A673 (cell line): ENCODE data around the gene SYNE1. TPM values are rescaled to one million over a fixed set of nuclear protein-coding genes. Genes with fewer than 3 reads are reported as not detected.

Experiments used
- BruUV-seq: library from RNA; stranded (reverse); fragments of 400-500 nt; replicated peaks from 2 replicates; lab custom pipeline; 2021; lab: Mats Ljungman, UMichigan
- CTCF ChIA-PET: fragments of 300-600 bp; sonication (Branson Sonifier 250); formaldehyde crosslinking; loops from one replicate; lab custom pipeline; 2022; ENCODE audit warnings: antibody characterized with exemption; lab: Charles Lee
- POLR2A ChIA-PET: fragments of 300-600 bp; sonication (Branson Sonifier 250); formaldehyde crosslinking; loops from one replicate; lab custom pipeline; 2022; ENCODE audit warnings: antibody characterized with exemption; ENCODE audit not compliant: low non-redundant PET; lab: Charles Lee
- DNase-seq: peaks from one replicate; pipeline ENCODE4 v3.0.0-alpha.2; 2015; ENCODE audit warnings: low spot score
- H3K27ac ChIP-seq: fragments of 200-600 bp; sonication (generic); 2 replicates; pipeline ENCODE4 v1.5.1; 2016; ENCODE audit warnings: mixed run types, low read depth, mild to moderate bottlenecking, mixed read lengths, antibody characterized with exemption, low read length; ENCODE audit not compliant: poor library complexity, severe bottlenecking
- H3K27me3 ChIP-seq: fragments of 200-600 bp; sonication (generic); replicated peaks from 2 replicates; pipeline ENCODE4 v1.6.1; 2017; ENCODE audit warnings: mixed run types, low read depth, mild to moderate bottlenecking, mixed read lengths, antibody characterized with exemption, low read length; ENCODE audit not compliant: insufficient read depth, poor library complexity
- H3K36me3 ChIP-seq: fragments of 200-600 bp; sonication (generic); 2 replicates; pipeline ENCODE4 v1.6.1; 2016; ENCODE audit warnings: mixed run types, mild to moderate bottlenecking, mixed read lengths, antibody characterized with exemption, low read length; ENCODE audit not compliant: insufficient read depth, poor library complexity, severe bottlenecking
- H3K4me1 ChIP-seq: fragments of 200-600 bp; sonication (generic); 2 replicates; pipeline ENCODE4 v1.6.1; 2017; ENCODE audit warnings: mixed run types, mild to moderate bottlenecking, mixed read lengths, antibody characterized with exemption, low read length; ENCODE audit not compliant: insufficient read depth, poor library complexity, severe bottlenecking
- H3K4me3 ChIP-seq: fragments of 200-600 bp; sonication (generic); 2 replicates; pipeline ENCODE4 v1.5.1; 2016; ENCODE audit warnings: low read depth, mixed run types, mild to moderate bottlenecking, mixed read lengths, low read length; ENCODE audit not compliant: poor library complexity, severe bottlenecking
- H3K9me3 ChIP-seq: fragments of 200-600 bp; sonication (generic); 2 replicates; pipeline ENCODE4 v1.6.1; 2016; ENCODE audit warnings: mixed run types, low read depth, mild to moderate bottlenecking, mixed read lengths, antibody characterized with exemption, low read length; ENCODE audit not compliant: poor library complexity, severe bottlenecking
- EZH2 ChIP-seq: fragments of 200-600 bp; sonication (generic); IDR thresholded peaks from 2 replicates; pipeline ENCODE4 v1.6.1; 2017; ENCODE audit warnings: borderline replicate concordance, low read depth, mild to moderate bottlenecking, mixed read lengths, antibody characterized with exemption, low read length; ENCODE audit not compliant: poor library complexity, severe bottlenecking
- intact Hi-C: fragments of 100-400 bp; cut with micrococcal nuclease; formaldehyde crosslinking; loops from one replicate; pipeline ENCODE4 v1.10.0; 2022; ENCODE audit not compliant: unreplicated experiment
- total RNA-seq: library from RNA; stranded (reverse); gene quantifications from 2 replicates; pipeline ENCODE4 v1.2.3, GENCODE V29; 2021
- TF ChIP-seq, protein P1 (sequence below): fragments of 300-800, 200-600 bp; sonication (generic); conservative IDR thresholded peaks from 2 replicates; pipeline ENCODE4 v1.5.1; 2017; ENCODE audit warnings: low read depth, mild to moderate bottlenecking, antibody characterized with exemption, low read length, moderate library complexity, mixed read lengths

The SYNE1 gene
- total RNA-seq, 1 experiment from 2014 or later: 12.1 TPM

DNA sequence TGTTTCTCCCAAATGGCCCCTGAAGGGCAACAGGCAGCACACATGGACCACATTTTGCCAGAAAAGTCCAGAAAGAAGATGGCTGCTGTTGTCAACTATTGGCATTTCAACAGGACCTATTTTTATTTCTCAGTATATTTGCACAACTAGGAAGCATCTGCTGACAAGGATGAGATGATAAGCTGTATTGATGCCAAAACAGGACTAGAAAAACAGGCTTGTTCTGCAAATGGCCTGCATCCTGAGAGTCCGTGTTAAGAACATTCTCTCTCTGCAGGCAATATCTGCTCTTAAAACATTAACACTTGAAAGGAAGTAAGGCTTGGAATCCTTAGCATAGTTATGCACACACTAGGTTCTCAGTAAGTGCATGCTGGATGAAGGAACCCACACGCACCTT is 546.0 kb downstream of the SYNE1 start:
- no peak for DNase-seq
- intact Hi-C loops: no loop called here

DNA sequence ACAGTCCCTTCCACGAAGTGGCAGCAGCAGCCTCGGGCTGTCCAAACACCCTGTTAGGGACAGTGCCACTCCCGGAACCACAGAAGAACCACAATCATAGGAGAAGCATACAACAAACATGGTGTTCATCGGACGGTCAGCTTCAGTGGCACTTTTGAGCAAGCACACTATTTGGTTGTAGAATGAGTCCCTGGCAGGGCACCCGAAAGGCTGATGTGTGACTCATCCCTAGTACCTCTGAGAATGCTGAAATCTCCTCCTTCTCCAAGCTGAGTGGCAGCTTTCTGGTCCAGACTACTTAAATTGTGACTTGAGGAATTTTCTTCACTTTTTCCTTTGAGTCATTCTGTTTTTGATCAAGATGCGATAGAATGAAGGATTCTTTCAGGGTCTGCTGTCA is 547.2 kb downstream of the SYNE1 start:
- no peak for DNase-seq
- TF ChIP-seq EZH2: no peak
- TF ChIP-seq, protein P1, sequence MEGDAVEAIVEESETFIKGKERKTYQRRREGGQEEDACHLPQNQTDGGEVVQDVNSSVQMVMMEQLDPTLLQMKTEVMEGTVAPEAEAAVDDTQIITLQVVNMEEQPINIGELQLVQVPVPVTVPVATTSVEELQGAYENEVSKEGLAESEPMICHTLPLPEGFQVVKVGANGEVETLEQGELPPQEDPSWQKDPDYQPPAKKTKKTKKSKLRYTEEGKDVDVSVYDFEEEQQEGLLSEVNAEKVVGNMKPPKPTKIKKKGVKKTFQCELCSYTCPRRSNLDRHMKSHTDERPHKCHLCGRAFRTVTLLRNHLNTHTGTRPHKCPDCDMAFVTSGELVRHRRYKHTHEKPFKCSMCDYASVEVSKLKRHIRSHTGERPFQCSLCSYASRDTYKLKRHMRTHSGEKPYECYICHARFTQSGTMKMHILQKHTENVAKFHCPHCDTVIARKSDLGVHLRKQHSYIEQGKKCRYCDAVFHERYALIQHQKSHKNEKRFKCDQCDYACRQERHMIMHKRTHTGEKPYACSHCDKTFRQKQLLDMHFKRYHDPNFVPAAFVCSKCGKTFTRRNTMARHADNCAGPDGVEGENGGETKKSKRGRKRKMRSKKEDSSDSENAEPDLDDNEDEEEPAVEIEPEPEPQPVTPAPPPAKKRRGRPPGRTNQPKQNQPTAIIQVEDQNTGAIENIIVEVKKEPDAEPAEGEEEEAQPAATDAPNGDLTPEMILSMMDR: no peak
- POLR2A ChIA-PET: no interaction called here
- H3K36me3 ChIP-seq: no peaks in the 10 kb centered on the region
- no peak overlapping the region for H3K4me3 ChIP-seq
- H3K4me1 ChIP-seq: no peaks in the 10 kb centered on the region
- intact Hi-C loops: no loop called here
- no peak overlapping the region for H3K27ac ChIP-seq
- CTCF ChIA-PET: no interaction called here
- BruUV-seq: no TSS peak
- H3K27me3 ChIP-seq: no peaks in the 10 kb centered on the region
- H3K9me3 ChIP-seq: no peaks in the 10 kb centered on the region

More for the DNA sequence above, 546.0 kb downstream of the SYNE1 start:
- no peak overlapping the region for H3K27ac ChIP-seq
- no peaks in the 10 kb centered on the region for H3K27me3 ChIP-seq
- H3K4me3 ChIP-seq: no peak overlapping the region
- POLR2A ChIA-PET: no interaction called here
- no peaks in the 10 kb centered on the region for H3K4me1 ChIP-seq
- H3K9me3 ChIP-seq: no peaks in the 10 kb centered on the region
- no TSS peak for BruUV-seq
- CTCF ChIA-PET: no interaction called here
- H3K36me3 ChIP-seq: no peaks in the 10 kb centered on the region
- TF ChIP-seq, protein P1: no peak
- TF ChIP-seq EZH2: no peak

DNA sequence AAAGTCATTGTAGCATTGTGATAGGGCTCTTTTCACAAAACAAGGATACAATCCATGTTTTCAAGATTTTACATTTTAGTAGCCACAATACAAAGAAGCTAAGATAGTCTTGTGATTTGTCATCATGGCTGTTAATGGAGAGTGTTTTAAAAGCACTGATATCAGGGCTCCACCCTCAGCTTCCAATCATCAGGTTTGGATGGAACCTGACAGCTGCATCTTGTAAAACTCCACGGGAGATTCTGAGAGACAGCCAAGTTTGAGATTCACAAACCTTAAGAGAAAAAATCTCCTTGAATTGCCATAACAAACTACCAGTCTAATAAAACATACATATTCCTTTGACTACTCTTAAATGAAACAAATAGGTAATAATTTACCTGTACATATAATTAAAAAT is 549.5 kb downstream of the SYNE1 start:
- no peak for DNase-seq
- BruUV-seq: no TSS peak
- intact Hi-C loops: no loop called here
- ChIA-PET CTCF (no interaction called here), POLR2A (no interaction called here)
- Histone ChIP-seq H3K4me3 (no peak overlapping the region), H3K27me3 (no peaks in the 10 kb centered on the region), H3K9me3 (no peaks in the 10 kb centered on the region), H3K4me1 (no peaks in the 10 kb centered on the region), H3K27ac (no peak overlapping the region), H3K36me3 (no peaks in the 10 kb centered on the region)
- TF ChIP-seq, protein P1: no peak
- no peak for TF ChIP-seq EZH2
